GM12875 (cell line): ENCODE results near the gene KRT16.

Experiments
- H3K4me3 ChIP-seq: one replicate; pipeline ENCODE4 v1.5.1; 2011; ENCODE audit warnings: low read depth, low read length, control low read depth
- TF ChIP-seq, protein P1 (sequence below): IDR thresholded peaks from 2 replicates; pipeline ENCODE4 v1.5.1; 2011; ENCODE audit warnings: low read depth, mild to moderate bottlenecking, control low read depth, inconsistent platforms, low read length, moderate library complexity, borderline replicate concordance; ENCODE audit not compliant: insufficient read depth

Gene KRT16

DNA sequence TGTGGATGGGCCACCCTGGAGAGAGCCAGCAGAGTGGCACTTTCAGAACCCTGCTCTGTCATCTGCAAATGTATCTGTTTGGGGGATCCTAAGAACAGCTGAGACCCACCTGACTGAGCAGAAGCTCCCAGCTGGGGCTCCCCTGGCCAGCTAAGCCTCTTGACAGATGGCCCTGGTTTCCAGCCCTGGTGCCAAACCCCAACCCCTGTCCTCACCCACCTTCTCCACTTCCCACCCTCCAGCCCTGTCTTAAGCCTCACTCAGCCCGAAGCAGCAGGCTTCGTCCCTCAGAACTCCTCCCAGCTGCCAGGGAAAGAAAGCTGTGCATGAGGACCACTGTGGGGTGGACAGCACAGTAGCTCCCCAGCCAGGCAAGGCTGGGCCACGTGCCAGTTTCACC is 37.2 kb downstream of the KRT16 start:
- TF ChIP-seq, protein P1, sequence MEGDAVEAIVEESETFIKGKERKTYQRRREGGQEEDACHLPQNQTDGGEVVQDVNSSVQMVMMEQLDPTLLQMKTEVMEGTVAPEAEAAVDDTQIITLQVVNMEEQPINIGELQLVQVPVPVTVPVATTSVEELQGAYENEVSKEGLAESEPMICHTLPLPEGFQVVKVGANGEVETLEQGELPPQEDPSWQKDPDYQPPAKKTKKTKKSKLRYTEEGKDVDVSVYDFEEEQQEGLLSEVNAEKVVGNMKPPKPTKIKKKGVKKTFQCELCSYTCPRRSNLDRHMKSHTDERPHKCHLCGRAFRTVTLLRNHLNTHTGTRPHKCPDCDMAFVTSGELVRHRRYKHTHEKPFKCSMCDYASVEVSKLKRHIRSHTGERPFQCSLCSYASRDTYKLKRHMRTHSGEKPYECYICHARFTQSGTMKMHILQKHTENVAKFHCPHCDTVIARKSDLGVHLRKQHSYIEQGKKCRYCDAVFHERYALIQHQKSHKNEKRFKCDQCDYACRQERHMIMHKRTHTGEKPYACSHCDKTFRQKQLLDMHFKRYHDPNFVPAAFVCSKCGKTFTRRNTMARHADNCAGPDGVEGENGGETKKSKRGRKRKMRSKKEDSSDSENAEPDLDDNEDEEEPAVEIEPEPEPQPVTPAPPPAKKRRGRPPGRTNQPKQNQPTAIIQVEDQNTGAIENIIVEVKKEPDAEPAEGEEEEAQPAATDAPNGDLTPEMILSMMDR, result no peak
- H3K4me3 ChIP-seq, result no peak overlapping the region

DNA sequence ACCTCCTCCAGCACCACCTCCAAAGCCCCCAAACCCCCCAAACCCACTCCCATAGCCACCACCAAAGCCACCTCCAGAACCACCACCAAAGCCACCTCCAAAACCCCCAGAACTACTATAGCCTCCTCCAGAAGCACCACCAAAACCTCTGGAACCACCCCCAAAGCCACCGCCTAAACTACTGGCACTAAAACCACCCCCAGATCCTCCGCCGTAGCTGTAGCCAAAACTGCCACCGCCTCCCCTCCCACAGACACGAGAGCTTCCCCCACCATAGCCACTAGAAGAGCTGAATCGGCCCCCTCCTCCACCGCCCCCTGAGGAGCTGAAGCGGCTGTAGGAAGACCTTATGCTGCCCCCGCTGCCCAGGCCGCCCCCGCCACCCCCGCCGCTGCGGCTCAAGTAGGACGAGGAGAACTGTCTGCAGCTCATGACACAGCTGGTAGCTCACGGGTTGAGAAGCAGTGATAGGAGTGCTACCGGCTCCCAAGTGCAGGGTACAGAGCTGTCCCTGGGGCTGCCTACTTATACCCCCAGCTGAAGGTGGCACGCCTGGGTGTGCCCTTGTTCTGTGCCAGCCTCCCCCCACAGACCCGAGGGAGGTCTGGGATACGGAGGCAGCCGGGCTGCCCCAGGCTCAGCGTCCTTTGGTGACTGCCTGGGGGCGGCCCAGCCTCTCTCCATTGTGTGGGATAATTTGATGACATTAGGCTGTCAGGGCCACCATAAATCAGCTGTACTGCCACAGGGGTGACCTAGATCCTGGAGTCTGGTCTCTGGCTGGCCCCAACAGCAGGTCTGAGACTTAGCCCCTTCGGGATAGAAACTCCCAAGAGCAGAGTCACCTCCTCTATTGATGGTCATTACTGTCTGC is 40.8 kb downstream of the KRT16 start, which contains the start of gene KRT9:
KRT9 (minus strand) TSS at position 499 of the 874 bp plus-strand sequence; CDS start at position 432, 67 bp downstream.
- no peak within 1 kb of the TSS for H3K4me3 ChIP-seq
- TF ChIP-seq, protein P1, result no peak

DNA sequence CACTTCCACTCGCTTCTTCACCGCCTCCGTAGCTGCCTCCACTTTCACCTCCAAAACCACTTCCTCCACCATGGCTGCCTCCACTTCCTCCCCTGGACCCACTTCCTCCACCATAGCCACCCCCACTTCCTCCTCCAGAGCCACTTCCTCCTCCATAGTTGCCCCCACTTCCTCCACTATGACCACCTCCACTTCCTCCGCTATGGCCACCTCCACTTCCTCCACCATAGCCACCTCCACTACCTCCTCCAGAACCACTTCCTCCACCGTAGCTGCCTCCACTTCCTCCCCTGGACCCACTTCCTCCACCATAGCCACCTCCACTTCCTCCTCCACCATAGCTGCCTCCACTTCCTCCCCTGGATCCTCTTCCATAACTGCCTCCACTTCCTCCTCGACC is 45.2 kb downstream of the KRT16 start:
- H3K4me3 ChIP-seq, result no peak overlapping the region
- TF ChIP-seq, protein P1, result no peak

DNA sequence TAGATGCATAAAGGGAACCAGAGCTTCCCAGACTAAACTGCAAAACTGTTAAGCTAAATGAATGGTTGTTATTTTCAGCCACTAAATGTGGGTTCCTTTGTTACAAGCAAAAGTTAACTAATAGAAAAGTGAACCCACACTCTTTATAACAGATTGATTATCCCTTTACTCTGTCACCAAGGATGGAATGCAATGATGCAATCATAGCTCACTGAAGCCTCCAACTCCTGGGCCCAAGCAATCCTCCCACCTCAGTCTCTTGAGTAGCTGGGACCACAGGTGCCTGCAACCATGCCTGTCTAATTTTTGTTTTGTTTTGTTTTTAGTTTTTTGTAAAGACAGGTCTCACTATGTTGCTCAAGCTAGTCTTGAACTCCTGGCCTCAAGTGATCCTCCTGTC is 47.2 kb downstream of the KRT16 start:
- TF ChIP-seq, protein P1, result no peak
- H3K4me3 ChIP-seq, result no peak overlapping the region

DNA sequence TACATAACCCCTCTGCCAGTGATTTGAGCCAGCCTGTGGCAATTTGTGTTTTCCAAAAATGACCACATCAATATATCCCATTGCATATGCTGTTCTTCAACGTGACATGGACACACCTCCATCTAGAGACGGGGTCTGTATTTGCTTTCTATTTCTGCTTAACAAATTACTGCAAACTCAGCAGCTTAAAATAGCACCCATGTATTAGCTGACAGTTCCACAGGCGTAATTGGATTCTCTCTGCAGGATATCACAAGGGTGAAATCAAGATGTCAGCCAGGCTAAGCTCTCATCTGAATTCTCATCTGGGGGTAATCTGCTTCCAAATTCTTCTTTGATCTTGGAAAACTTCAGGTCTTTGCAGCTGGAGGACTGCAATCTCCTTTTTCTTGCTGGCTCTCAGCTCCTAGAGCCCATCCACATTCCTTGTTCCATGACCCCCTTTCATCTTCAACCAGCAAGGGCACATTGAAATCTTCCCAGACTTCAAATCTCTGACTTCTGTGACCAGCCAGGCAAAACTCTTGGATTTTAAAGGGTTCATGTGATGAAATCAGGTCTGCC is 48.9 kb downstream of the KRT16 start:
- TF ChIP-seq, protein P1, result no peak
- H3K4me3 ChIP-seq, result no peak overlapping the region

DNA sequence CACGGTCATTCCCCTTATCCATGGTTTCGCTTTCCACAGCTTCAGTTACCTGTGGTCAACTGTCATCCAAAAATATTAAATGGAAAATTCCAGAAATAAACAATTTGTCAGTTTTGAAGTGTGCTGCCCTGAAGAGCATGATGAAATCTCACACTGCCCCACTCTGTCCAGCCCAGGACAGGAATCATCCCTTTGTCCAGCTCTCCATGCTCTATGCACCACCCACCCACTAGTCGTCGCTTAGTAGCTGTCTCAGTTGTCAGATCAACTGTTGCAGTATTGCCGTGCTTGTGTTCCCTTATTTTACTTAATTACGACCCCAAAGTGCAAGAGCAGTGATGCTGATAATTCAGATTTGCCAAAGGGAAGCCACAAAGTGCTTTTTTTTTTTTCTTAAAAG is 51.0 kb downstream of the KRT16 start:
- TF ChIP-seq, protein P1, result no peak
- H3K4me3 ChIP-seq, result no peak overlapping the region
